ENCODE data around the gene SMCP.

Gene SMCP

GRCh38 chr1:152924191-152924590 is 46.1 kb downstream of the SMCP start:
- no peak overlapping the region for H2AFZ ChIP-seq (ENCODE audit: low read depth, low read length)
- TF ChIP-seq CTCF (IDR thresholded peaks at IDR 0.05; ENCODE audit: low read depth, low read length) (no peak), EZH2phosphoT487 (IDR thresholded peaks at IDR 0.05; ENCODE audit: low read depth) (no peak)
- H3K4me3 ChIP-seq (ENCODE audit: low read length): no peak overlapping the region
- no peak overlapping the region for H3K4me2 ChIP-seq (ENCODE audit: low read length)
- no peaks in the 10 kb centered on the region for H4K20me1 ChIP-seq (ENCODE audit: insufficient read depth, low read length)
- H3K27me3 ChIP-seq (ENCODE audit: low read depth, low read length): peaks cover 56% of the 10 kb centered on the region
- no peaks in the 10 kb centered on the region for H3K36me3 ChIP-seq (replicated peaks; ENCODE audit: low read depth, low read length)
- H3K9ac ChIP-seq (ENCODE audit: low read length): no peak overlapping the region
- H3K4me1 ChIP-seq (ENCODE audit: low read length): no peaks in the 10 kb centered on the region
- no peaks in the 10 kb centered on the region for H3K9me3 ChIP-seq (ENCODE audit: insufficient read depth, low read length)
- H3K27ac ChIP-seq (ENCODE audit: low read length): no peak overlapping the region
- no peaks in the 10 kb centered on the region for H3K79me2 ChIP-seq (ENCODE audit: low read length)

GRCh38 chr1:152926091-152926490 is 48.0 kb downstream of the SMCP start:
- Histone ChIP-seq H4K20me1 (ENCODE audit: insufficient read depth, low read length) (no peaks in the 10 kb centered on the region), H3K4me1 (ENCODE audit: low read length) (no peaks in the 10 kb centered on the region), H3K9ac (ENCODE audit: low read length) (no peak overlapping the region), H3K27ac (ENCODE audit: low read length) (no peak overlapping the region), H3K9me3 (ENCODE audit: insufficient read depth, low read length) (no peaks in the 10 kb centered on the region), H3K4me2 (ENCODE audit: low read length) (no peak overlapping the region), H2AFZ (ENCODE audit: low read depth, low read length) (no peak overlapping the region), H3K79me2 (ENCODE audit: low read length) (no peaks in the 10 kb centered on the region), H3K27me3 (ENCODE audit: low read depth, low read length) (peaks cover 46% of the 10 kb centered on the region), H3K36me3 (replicated peaks; ENCODE audit: low read depth, low read length) (no peaks in the 10 kb centered on the region), H3K4me3 (ENCODE audit: low read length) (no peak overlapping the region)
- TF ChIP-seq EZH2phosphoT487 (IDR thresholded peaks at IDR 0.05; ENCODE audit: low read depth) (no peak), CTCF (IDR thresholded peaks at IDR 0.05; ENCODE audit: low read depth, low read length) (peak; percentile 70)

GRCh38 chr1:152928671-152929070 is 50.5 kb downstream of the SMCP start:
- Histone ChIP-seq H3K4me3 (ENCODE audit: low read length) (no peak overlapping the region), H3K9ac (ENCODE audit: low read length) (no peak overlapping the region), H2AFZ (ENCODE audit: low read depth, low read length) (no peak overlapping the region), H3K27ac (ENCODE audit: low read length) (no peak overlapping the region), H4K20me1 (ENCODE audit: insufficient read depth, low read length) (no peaks in the 10 kb centered on the region), H3K4me1 (ENCODE audit: low read length) (no peaks in the 10 kb centered on the region), H3K9me3 (ENCODE audit: insufficient read depth, low read length) (no peaks in the 10 kb centered on the region), H3K79me2 (ENCODE audit: low read length) (no peaks in the 10 kb centered on the region), H3K4me2 (ENCODE audit: low read length) (no peak overlapping the region), H3K27me3 (ENCODE audit: low read depth, low read length) (peaks cover 44% of the 10 kb centered on the region), H3K36me3 (replicated peaks; ENCODE audit: low read depth, low read length) (no peaks in the 10 kb centered on the region)
- no peak for TF ChIP-seq CTCF (IDR thresholded peaks at IDR 0.05; ENCODE audit: low read depth, low read length)
- TF ChIP-seq EZH2phosphoT487 (IDR thresholded peaks at IDR 0.05; ENCODE audit: low read depth): no peak

DNA sequence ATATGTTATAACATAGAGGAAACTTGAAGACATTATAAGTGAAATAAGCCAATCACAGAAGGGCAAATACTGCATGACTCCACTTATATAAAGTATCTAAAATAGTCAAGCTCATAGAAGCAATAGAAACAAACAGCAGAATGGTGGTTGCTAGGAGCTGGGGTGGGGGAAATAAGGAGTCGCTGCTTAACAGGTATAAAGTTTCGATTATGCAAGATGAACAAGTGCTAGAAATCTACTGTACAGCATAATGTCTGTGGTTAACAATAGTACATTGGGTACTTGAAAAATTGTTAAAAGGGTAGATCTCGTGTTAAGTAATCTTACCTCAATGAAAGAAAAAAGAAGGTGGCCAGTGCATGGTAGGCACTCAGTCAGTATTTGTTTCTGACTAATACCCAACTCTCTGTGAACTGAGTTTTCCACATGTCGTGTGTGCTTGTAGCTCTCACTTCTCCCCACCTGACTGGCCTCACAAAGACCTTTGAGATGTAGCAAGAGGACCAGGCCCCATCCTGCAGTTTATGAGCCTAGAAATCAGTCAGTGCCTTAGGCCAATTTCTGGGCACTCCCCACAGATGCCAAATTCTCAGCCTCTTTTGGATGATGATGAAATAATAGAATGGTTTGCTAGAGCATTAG is 54.2 kb downstream of the SMCP start:
- H3K9ac ChIP-seq (ENCODE audit: low read length): no peak overlapping the region
- no peak overlapping the region for H3K4me2 ChIP-seq (ENCODE audit: low read length)
- H3K4me1 ChIP-seq (ENCODE audit: low read length): no peaks in the 10 kb centered on the region
- TF ChIP-seq CTCF (IDR thresholded peaks at IDR 0.05; ENCODE audit: low read depth, low read length) (no peak), EZH2phosphoT487 (IDR thresholded peaks at IDR 0.05; ENCODE audit: low read depth) (no peak)
- no peaks in the 10 kb centered on the region for H3K9me3 ChIP-seq (ENCODE audit: insufficient read depth, low read length)
- no peak overlapping the region for H3K27ac ChIP-seq (ENCODE audit: low read length)
- no peaks in the 10 kb centered on the region for H3K79me2 ChIP-seq (ENCODE audit: low read length)
- H3K27me3 ChIP-seq (ENCODE audit: low read depth, low read length): peaks cover 49% of the 10 kb centered on the region
- H4K20me1 ChIP-seq (ENCODE audit: insufficient read depth, low read length): no peaks in the 10 kb centered on the region
- H3K36me3 ChIP-seq (replicated peaks; ENCODE audit: low read depth, low read length): no peaks in the 10 kb centered on the region
- H2AFZ ChIP-seq (ENCODE audit: low read depth, low read length): no peak overlapping the region
- H3K4me3 ChIP-seq (ENCODE audit: low read length): no peak overlapping the region
